Calu3 (cell line): ENCODE data around the gene CDH4. TPM values are rescaled to one million over a fixed set of nuclear protein-coding genes. Genes with fewer than 3 reads are reported as not detected.

Experiments
- BruUV-seq: library from RNA; stranded (reverse); fragments of 400-500 nt; replicated peaks from 2 replicates; lab custom pipeline; 2021; lab: Mats Ljungman, UMichigan
- CTCF ChIA-PET: fragments of 300-600 bp; sonication (Branson Sonifier 250); formaldehyde crosslinking; loops from one replicate; lab custom pipeline; 2022; ENCODE audit warnings: antibody characterized with exemption; lab: Charles Lee
- DNase-seq: peaks from one replicate; pipeline ENCODE4 v3.0.0; 2022
- H3K27ac Mint-ChIP-seq: one replicate; pipeline ENCODE4 v1.8.0; 2022; ENCODE audit warnings: mixed read lengths; ENCODE audit not compliant: unreplicated experiment
- H3K27me3 Mint-ChIP-seq: one replicate; pipeline ENCODE4 v1.8.0; 2022; ENCODE audit warnings: mixed read lengths; ENCODE audit not compliant: unreplicated experiment
- H3K36me3 Mint-ChIP-seq: one replicate; pipeline ENCODE4 v1.8.0; 2022; ENCODE audit warnings: mild to moderate bottlenecking, moderate library complexity, mixed read lengths; ENCODE audit not compliant: insufficient read depth, unreplicated experiment
- H3K4me1 Mint-ChIP-seq: one replicate; pipeline ENCODE4 v1.8.0; 2022; ENCODE audit warnings: mild to moderate bottlenecking, low read depth, mixed read lengths; ENCODE audit not compliant: unreplicated experiment
- H3K4me3 Mint-ChIP-seq: one replicate; pipeline ENCODE4 v1.8.0; 2022; ENCODE audit warnings: mild to moderate bottlenecking, low read depth, moderate library complexity, mixed read lengths; ENCODE audit not compliant: unreplicated experiment
- H3K9me3 Mint-ChIP-seq: one replicate; pipeline ENCODE4 v1.8.0; 2022; ENCODE audit warnings: low read depth, mixed read lengths; ENCODE audit not compliant: unreplicated experiment
- CTCF ChIP-seq: fragments of 200-600 bp; IDR thresholded peaks from one replicate; pipeline ENCODE4 v1.8.0; 2022; ENCODE audit warnings: antibody characterized with exemption; ENCODE audit not compliant: unreplicated experiment
- intact Hi-C: fragments of 100-400 bp; cut with micrococcal nuclease; formaldehyde crosslinking; loops from one replicate; pipeline ENCODE4 v1.10.0; 2022; ENCODE audit not compliant: unreplicated experiment
- total RNA-seq: library from RNA; stranded (reverse); gene quantifications from 2 replicates; pipeline ENCODE4 v1.2.3, GENCODE V29; 2022

Gene CDH4
- total RNA-seq, 1 experiment from 2014 or later, result not detected

- Mint-ChIP-seq H3K36me3 (no peaks in the 10 kb centered on the region), H3K4me3 (no peak overlapping the region), H3K9me3 (peaks cover 2% of the 10 kb centered on the region), H3K27me3 (peaks cover 29% of the 10 kb centered on the region), H3K4me1 (no peaks in the 10 kb centered on the region), H3K27ac (no peak overlapping the region)
- TF ChIP-seq CTCF, result no peak
- no peak for DNase-seq
- CTCF ChIA-PET, result no interaction called here
- intact Hi-C loops, result no loop called here
- no TSS peak for BruUV-seq
Measured at GRCh38 chr20:61308477-61308774, 56.4 kb downstream of the CDH4 start.

DNA sequence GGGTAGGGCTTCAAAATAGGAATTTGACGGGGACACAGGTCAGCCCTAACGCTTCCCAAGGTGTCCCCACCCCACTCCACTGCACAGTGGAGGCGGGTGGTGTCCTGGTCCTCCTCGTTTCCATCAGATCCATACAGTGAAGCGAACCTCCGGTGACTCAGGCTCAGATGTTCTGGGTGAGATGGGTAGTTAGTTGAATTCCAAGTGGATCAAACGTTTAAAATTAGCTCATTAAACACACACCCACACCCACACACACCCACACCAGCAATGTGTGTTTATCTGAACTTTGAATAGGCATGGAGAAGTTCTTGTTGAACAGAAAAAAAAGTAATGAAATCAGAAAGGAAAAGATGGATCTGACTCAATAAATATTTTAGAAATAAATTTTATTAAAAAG is 58.9 kb downstream of the CDH4 start:
- no peak for DNase-seq
- BruUV-seq, result no TSS peak
- CTCF ChIA-PET, result no interaction called here
- Mint-ChIP-seq H3K4me1 (no peaks in the 10 kb centered on the region), H3K27ac (no peak overlapping the region), H3K36me3 (no peaks in the 10 kb centered on the region), H3K27me3 (peaks cover 30% of the 10 kb centered on the region), H3K9me3 (peaks cover 2% of the 10 kb centered on the region), H3K4me3 (no peak overlapping the region)
- TF ChIP-seq CTCF, result no peak
- intact Hi-C loops, result no loop called here

GRCh38 chr20:61311656-61312387 is 59.8 kb downstream of the CDH4 start:
- DNase-seq, result no peak
- Mint-ChIP-seq H3K36me3 (no peaks in the 10 kb centered on the region), H3K4me1 (no peaks in the 10 kb centered on the region), H3K27me3 (peaks cover 30% of the 10 kb centered on the region), H3K27ac (no peak overlapping the region), H3K9me3 (peaks cover 2% of the 10 kb centered on the region), H3K4me3 (no peak overlapping the region)
- no TSS peak for BruUV-seq
- CTCF ChIA-PET, result no interaction called here
- TF ChIP-seq CTCF, result no peak
- intact Hi-C loops, result no loop called here

- Mint-ChIP-seq H3K27ac (no peak overlapping the region), H3K4me1 (no peaks in the 10 kb centered on the region), H3K36me3 (no peaks in the 10 kb centered on the region), H3K4me3 (no peak overlapping the region), H3K27me3 (peaks cover 33% of the 10 kb centered on the region), H3K9me3 (peaks cover 2% of the 10 kb centered on the region)
- intact Hi-C loops, result no loop called here
- no peak for DNase-seq
- no peak for TF ChIP-seq CTCF
- CTCF ChIA-PET, result no interaction called here
- no TSS peak for BruUV-seq
Measured at GRCh38 chr20:61312925-61313324, 60.9 kb downstream of the CDH4 start.
